ENCODE results near the gene LSS. TPM values are rescaled to one million over a fixed set of nuclear protein-coding genes. Genes with fewer than 3 reads are reported as not detected.
"Not testable (repeated sequence)": the region's sequence is repeated elsewhere in the genome, so short reads cannot be mapped to it uniquely, and the experiment has no call there.

The LSS gene
- total RNA-seq, 1 donor from 2014 or later = 108 TPM

- no peak for TF ChIP-seq CTCF (IDR thresholded peaks at IDR 0.05)
- no peaks in the 10 kb centered on the region for H3K27me3 ChIP-seq
- H3K27ac ChIP-seq = no peak overlapping the region
- no peaks in the 10 kb centered on the region for H3K4me1 ChIP-seq
- ATAC-seq = no peak
- DNase-seq = no peak
- intact Hi-C loops (cut with DNase I) = no loop called here
- H3K9me3 ChIP-seq = no peaks in the 10 kb centered on the region
- H3K36me3 ChIP-seq = no peaks in the 10 kb centered on the region
- H3K4me3 ChIP-seq = no peak overlapping the region
Observed at GRCh38 chr21:46171585-46171984, 57.0 kb downstream of the LSS start.

GRCh38 chr21:46170436-46171193 is 58.0 kb downstream of the LSS start:
- H3K9me3 ChIP-seq; DNase-seq; H3K27ac ChIP-seq; H3K36me3 ChIP-seq; ATAC-seq; intact Hi-C loops (cut with DNase I); H3K27me3 ChIP-seq; H3K4me3 ChIP-seq; H3K4me1 ChIP-seq: not testable (repeated sequence)

- intact Hi-C loops (cut with DNase I) = no loop called here
- H3K4me3 ChIP-seq = no peak overlapping the region
- H3K4me1 ChIP-seq = no peaks in the 10 kb centered on the region
- H3K36me3 ChIP-seq = no peaks in the 10 kb centered on the region
- no peak for DNase-seq
- no peak overlapping the region for H3K27ac ChIP-seq
- TF ChIP-seq CTCF (IDR thresholded peaks at IDR 0.05) = no peak
- no peaks in the 10 kb centered on the region for H3K27me3 ChIP-seq
- no peak for ATAC-seq
- no peaks in the 10 kb centered on the region for H3K9me3 ChIP-seq
Observed at GRCh38 chr21:46168659-46169386, 59.8 kb downstream of the LSS start.

- intact Hi-C loops (cut with DNase I) = no loop called here
- TF ChIP-seq CTCF (IDR thresholded peaks at IDR 0.05) = no peak
- Histone ChIP-seq H3K4me3 (no peak overlapping the region), H3K4me1 (no peaks in the 10 kb centered on the region), H3K36me3 (no peaks in the 10 kb centered on the region), H3K9me3 (no peaks in the 10 kb centered on the region), H3K27me3 (no peaks in the 10 kb centered on the region), H3K27ac (no peak overlapping the region)
- peak; percentile 57 for DNase-seq
- peak; percentile 14 for ATAC-seq
Observed at GRCh38 chr21:46168238-46168637, 60.3 kb downstream of the LSS start.

- DNase-seq = no peak
Observed at GRCh38 chr21:46165098-46165497, 63.5 kb downstream of the LSS start.

More at GRCh38 chr21:46165098-46165497, 63.5 kb downstream of the LSS start:
- no peaks in the 10 kb centered on the region for H3K4me1 ChIP-seq
- no peaks in the 10 kb centered on the region for H3K36me3 ChIP-seq
- ATAC-seq = no peak
- no peak overlapping the region for H3K4me3 ChIP-seq
- H3K27ac ChIP-seq = no peak overlapping the region
- no peaks in the 10 kb centered on the region for H3K27me3 ChIP-seq
- no peak for TF ChIP-seq CTCF (IDR thresholded peaks at IDR 0.05)
- intact Hi-C loops (cut with DNase I) = no loop called here
- H3K9me3 ChIP-seq = no peaks in the 10 kb centered on the region

Data from upper lobe of right lung (tissue), 1 donor.